ENCODE data around the gene CPNE5. TPM values are rescaled to one million over a fixed set of nuclear protein-coding genes. Genes with fewer than 3 reads are reported as not detected.

Gene CPNE5
- total and polyA plus RNA-seq, 2 donors (not counting 1 experiment from before 2014, with no cell fraction given) = 0.02 TPM; not detected in 1

DNA sequence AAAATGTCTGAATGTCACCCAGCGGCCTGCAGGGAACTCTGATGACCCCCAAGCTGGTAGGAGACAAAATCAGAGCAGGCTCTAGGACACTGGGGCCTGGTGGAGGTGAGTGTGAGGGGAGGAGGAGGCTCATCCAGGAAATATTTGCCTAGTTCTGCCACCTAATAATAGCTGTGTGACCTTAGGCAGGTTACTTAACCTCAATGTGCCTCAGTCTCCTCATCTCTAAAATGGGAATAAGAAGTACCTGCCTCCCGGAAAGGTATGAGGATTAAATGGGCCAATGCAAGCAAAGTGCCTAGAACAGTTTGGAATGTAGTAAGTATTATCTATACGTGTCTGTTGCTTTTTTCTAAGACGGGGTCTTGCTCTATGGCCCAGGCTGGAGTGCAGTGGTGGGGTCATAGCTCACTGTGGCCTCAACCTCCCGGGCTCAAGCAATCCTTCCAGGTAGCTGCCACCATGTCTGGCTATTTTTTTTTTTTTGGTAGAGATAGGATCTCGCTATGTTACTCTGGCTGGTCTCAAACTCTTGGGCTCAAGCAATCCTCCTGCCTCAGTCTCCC is 81.2 kb downstream of the CPNE5 start:
- Histone ChIP-seq H3K9ac (ENCODE audit: insufficient read depth, low read length) (no peak overlapping the region), H3K27ac (ENCODE audit: insufficient read depth, low read length) (no peak overlapping the region), H4K20me1 (ENCODE audit: control insufficient read depth, extremely low read depth, insufficient read depth, low read length) (no peaks in the 10 kb centered on the region), H3K4me1 (ENCODE audit: control insufficient read depth, extremely low read depth, insufficient read depth, low read length) (no peaks in the 10 kb centered on the region), H3K4me2 (ENCODE audit: extremely low read depth, insufficient read depth, low read length) (no peak overlapping the region), H3K27me3 (ENCODE audit: control insufficient read depth, insufficient read depth, low read length) (peaks cover 5% of the 10 kb centered on the region), H3K9me3 (ENCODE audit: control insufficient read depth, insufficient read depth, low read depth, low read length) (no peaks in the 10 kb centered on the region), H2AFZ (ENCODE audit: low read length) (no peak overlapping the region), H3K79me2 (ENCODE audit: control insufficient read depth, insufficient read depth, low read length) (no peaks in the 10 kb centered on the region), H3K4me3 (replicated peaks in 1 of 4; ENCODE audit: control extremely low read depth in 1 of 4, insufficient read depth in 1 of 4, low read depth in 3 of 4, low read length in 4 of 4) (no peak overlapping the region), H3K36me3 (ENCODE audit: control insufficient read depth, insufficient read depth, low read length) (no peaks in the 10 kb centered on the region)
- no peak for TF ChIP-seq EZH2 (IDR thresholded peaks at IDR 0.05; ENCODE audit: low read length, missing control alignments)
- no peak for TF ChIP-seq CTCF (conservative IDR thresholded peaks at IDR 0.05 in 1 of 2, IDR thresholded peaks at IDR 0.05 in 1 of 2; ENCODE audit: low read depth in 1 of 2, low read length in 2 of 2)
- DNase-seq (ENCODE audit: low read depth in 2 of 2) = no peak

DNA sequence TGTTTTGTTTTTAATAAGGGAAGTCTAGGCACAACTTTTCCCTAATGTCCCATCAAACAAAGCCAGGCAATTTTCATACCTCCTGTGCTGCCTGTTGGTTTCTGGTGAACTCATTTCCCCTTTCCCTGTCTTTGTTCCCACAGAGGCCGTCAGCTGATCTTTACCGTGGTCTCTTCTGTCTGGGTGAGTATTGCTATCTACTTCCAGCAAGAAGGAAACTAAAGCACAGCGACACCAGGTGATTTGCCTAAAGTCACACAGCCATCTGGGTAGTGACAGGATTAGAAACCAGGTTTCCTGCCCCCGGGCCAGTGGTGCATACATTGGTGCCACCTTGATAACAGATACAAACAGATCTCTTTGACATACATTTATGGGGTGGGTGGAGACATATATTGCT is 82.0 kb downstream of the CPNE5 start:
- H2AFZ ChIP-seq (ENCODE audit: low read length) = no peak overlapping the region
- no peak overlapping the region for H3K4me3 ChIP-seq (replicated peaks in 1 of 4; ENCODE audit: control extremely low read depth in 1 of 4, insufficient read depth in 1 of 4, low read depth in 3 of 4, low read length in 4 of 4)
- H3K27me3 ChIP-seq (ENCODE audit: control insufficient read depth, insufficient read depth, low read length) = peaks cover 5% of the 10 kb centered on the region
- no peak overlapping the region for H3K4me2 ChIP-seq (ENCODE audit: extremely low read depth, insufficient read depth, low read length)
- H3K4me1 ChIP-seq (ENCODE audit: control insufficient read depth, extremely low read depth, insufficient read depth, low read length) = no peaks in the 10 kb centered on the region
- H3K79me2 ChIP-seq (ENCODE audit: control insufficient read depth, insufficient read depth, low read length) = no peaks in the 10 kb centered on the region
- no peak for DNase-seq (ENCODE audit: low read depth in 2 of 2)
- H3K9ac ChIP-seq (ENCODE audit: insufficient read depth, low read length) = no peak overlapping the region
- TF ChIP-seq EZH2 (IDR thresholded peaks at IDR 0.05; ENCODE audit: low read length, missing control alignments) (no peak), CTCF (conservative IDR thresholded peaks at IDR 0.05 in 1 of 2, IDR thresholded peaks at IDR 0.05 in 1 of 2; ENCODE audit: low read depth in 1 of 2, low read length in 2 of 2) (no peak)
- no peaks in the 10 kb centered on the region for H3K36me3 ChIP-seq (ENCODE audit: control insufficient read depth, insufficient read depth, low read length)
- no peak overlapping the region for H3K27ac ChIP-seq (ENCODE audit: insufficient read depth, low read length)
- no peaks in the 10 kb centered on the region for H3K9me3 ChIP-seq (ENCODE audit: control insufficient read depth, insufficient read depth, low read depth, low read length)
- no peaks in the 10 kb centered on the region for H4K20me1 ChIP-seq (ENCODE audit: control insufficient read depth, extremely low read depth, insufficient read depth, low read length)

DNA sequence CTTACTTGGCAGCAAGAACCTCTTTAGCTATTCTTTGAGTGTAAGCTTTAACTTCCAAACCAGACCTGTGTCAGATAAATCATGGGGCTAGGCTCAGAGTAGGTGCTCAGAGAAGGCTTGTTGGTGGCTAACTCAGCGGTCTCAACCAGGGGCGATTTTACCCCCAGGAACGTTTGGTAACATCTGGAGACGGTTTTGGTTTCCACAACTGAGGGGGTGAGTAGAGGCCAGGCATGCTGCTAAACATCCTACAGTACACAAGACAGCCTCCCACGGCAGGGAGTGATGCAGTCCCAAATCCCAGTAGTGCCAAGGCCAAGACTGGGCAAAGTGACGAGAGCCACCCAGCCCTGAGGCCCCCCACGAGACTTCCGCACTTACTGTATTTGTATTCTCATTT is 82.5 kb downstream of the CPNE5 start:
- H3K36me3 ChIP-seq (ENCODE audit: control insufficient read depth, insufficient read depth, low read length) = no peaks in the 10 kb centered on the region
- no peaks in the 10 kb centered on the region for H3K9me3 ChIP-seq (ENCODE audit: control insufficient read depth, insufficient read depth, low read depth, low read length)
- DNase-seq (ENCODE audit: low read depth in 2 of 2) = no peak
- H3K4me2 ChIP-seq (ENCODE audit: extremely low read depth, insufficient read depth, low read length) = no peak overlapping the region
- no peaks in the 10 kb centered on the region for H3K4me1 ChIP-seq (ENCODE audit: control insufficient read depth, extremely low read depth, insufficient read depth, low read length)
- no peak overlapping the region for H3K27ac ChIP-seq (ENCODE audit: insufficient read depth, low read length)
- H3K27me3 ChIP-seq (ENCODE audit: control insufficient read depth, insufficient read depth, low read length) = peaks cover 5% of the 10 kb centered on the region
- H4K20me1 ChIP-seq (ENCODE audit: control insufficient read depth, extremely low read depth, insufficient read depth, low read length) = no peaks in the 10 kb centered on the region
- no peak for TF ChIP-seq CTCF (conservative IDR thresholded peaks at IDR 0.05 in 1 of 2, IDR thresholded peaks at IDR 0.05 in 1 of 2; ENCODE audit: low read depth in 1 of 2, low read length in 2 of 2)
- TF ChIP-seq EZH2 (IDR thresholded peaks at IDR 0.05; ENCODE audit: low read length, missing control alignments) = no peak
- H3K9ac ChIP-seq (ENCODE audit: insufficient read depth, low read length) = no peak overlapping the region
- no peaks in the 10 kb centered on the region for H3K79me2 ChIP-seq (ENCODE audit: control insufficient read depth, insufficient read depth, low read length)
- H2AFZ ChIP-seq (ENCODE audit: low read length) = no peak overlapping the region
- H3K4me3 ChIP-seq (replicated peaks in 1 of 4; ENCODE audit: control extremely low read depth in 1 of 4, insufficient read depth in 1 of 4, low read depth in 3 of 4, low read length in 4 of 4) = no peak overlapping the region
